HG03432 (cell line): Measurements from ENCODE around the gene USP35.

ENCODE experiments used
- ATAC-seq: cut with Tn5 transposase; IDR thresholded peaks from one replicate; pipeline ENCODE4 v1.9.1; 2021; ENCODE audit warnings: mild to moderate bottlenecking, moderate library complexity; ENCODE audit not compliant: unreplicated experiment

USP35 gene, protein sequence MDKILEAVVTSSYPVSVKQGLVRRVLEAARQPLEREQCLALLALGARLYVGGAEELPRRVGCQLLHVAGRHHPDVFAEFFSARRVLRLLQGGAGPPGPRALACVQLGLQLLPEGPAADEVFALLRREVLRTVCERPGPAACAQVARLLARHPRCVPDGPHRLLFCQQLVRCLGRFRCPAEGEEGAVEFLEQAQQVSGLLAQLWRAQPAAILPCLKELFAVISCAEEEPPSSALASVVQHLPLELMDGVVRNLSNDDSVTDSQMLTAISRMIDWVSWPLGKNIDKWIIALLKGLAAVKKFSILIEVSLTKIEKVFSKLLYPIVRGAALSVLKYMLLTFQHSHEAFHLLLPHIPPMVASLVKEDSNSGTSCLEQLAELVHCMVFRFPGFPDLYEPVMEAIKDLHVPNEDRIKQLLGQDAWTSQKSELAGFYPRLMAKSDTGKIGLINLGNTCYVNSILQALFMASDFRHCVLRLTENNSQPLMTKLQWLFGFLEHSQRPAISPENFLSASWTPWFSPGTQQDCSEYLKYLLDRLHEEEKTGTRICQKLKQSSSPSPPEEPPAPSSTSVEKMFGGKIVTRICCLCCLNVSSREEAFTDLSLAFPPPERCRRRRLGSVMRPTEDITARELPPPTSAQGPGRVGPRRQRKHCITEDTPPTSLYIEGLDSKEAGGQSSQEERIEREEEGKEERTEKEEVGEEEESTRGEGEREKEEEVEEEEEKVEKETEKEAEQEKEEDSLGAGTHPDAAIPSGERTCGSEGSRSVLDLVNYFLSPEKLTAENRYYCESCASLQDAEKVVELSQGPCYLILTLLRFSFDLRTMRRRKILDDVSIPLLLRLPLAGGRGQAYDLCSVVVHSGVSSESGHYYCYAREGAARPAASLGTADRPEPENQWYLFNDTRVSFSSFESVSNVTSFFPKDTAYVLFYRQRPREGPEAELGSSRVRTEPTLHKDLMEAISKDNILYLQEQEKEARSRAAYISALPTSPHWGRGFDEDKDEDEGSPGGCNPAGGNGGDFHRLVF

DNA sequence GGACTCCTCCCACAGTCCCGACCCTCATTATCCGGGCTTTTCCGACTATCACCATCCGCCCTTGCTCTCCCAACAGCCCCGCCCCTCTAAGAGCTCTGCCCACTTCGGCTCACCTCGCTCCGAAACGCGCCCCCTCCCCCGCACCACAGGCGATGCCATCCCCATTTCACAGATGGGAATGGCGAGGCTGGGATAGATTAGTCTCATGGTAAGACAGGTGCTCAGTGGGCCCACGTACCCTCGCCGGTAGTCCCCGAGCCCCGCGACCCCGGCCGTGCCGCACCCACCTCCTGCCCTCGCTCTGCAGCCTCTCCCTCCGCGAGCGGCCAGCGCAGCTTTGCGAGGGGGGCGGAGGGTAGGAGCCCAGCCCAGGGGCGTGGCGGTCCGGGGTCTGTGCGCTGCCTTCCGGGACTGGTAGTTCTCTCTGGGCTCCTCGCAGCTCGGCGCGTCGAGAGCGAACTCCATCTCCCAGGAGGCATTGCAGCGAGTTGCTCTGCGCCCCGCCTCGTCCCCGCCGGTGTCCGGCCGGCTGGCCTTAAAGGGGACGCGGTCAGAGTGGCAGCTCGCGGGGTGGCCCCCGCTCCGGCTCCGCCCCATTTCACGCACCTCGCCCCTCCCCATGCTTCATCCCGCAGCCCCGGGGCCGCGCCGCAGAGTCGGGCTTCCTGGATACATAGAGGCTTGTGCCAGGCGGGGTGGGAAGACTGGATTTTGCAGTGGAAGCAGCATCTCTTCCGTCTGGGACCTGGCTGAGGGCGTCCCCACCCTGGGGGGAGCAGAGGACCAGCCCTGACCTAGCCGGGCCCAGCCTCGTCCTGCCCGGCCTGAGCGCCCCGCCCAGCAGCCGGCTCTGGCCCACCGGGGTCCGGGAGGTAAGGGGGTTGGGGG is at the start of gene USP35, which contains the start of gene KCTD21:
USP35 (plus strand) TSS at position 634 of the 888 bp plus-strand sequence. CDS start 7,327 bp downstream, outside the sequence.
KCTD21 (minus strand) TSS at position 341 of the 888 bp plus-strand sequence. CDS start 14,072 bp downstream, outside the sequence.
- peak; percentile 97 for ATAC-seq

DNA sequence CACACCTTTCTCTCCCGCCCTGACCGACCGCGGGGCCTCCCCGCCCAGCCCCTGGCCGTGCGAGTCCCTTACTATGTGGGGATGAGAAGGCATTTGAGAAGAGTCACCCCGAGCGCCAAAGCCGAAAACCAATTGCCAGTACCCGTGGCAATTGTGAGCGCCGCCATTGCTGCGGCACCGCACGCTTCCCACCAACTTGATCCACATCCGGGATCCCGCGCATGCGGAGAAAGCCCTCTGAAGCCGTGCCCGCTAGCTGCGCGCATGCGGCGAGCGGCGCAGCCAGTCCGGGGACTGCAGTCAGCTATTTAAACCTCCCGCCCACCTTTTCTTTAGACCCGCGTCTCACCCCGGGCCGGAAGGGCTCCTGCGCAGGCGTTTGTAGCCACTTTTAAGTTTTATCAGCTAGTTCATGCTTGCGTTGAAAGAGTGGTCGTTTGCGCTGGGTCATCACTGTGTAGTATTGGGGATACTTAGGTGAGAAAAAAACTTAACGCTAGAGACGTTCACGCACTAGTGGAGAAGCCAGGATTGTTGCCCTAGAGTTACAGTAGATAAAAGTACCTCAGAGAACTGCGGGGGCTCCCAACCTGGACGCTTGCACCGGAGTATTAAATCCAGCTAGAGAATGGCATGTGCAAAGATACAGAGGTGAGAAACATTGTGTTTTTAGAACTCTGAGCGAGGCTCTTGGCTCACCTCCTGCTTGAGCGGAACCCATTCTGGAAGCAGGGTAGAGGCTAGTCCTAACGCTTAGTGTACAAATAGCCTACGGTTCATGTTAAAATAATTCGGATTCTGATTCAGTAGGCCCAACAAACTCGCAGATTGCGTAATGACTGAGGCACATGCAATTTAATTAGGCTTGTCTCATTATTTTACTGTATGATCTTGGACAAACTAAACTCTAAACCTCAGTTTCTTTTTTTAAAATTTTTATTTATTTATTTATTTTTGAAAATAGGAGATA is 49.0 kb upstream of the USP35 start, which contains the start of gene ALG8:
ALG8 (minus strand) TSS at position 205 of the 970 bp plus-strand sequence; CDS start at position 167, 38 bp downstream.
- peak; percentile 97 for ATAC-seq

DNA sequence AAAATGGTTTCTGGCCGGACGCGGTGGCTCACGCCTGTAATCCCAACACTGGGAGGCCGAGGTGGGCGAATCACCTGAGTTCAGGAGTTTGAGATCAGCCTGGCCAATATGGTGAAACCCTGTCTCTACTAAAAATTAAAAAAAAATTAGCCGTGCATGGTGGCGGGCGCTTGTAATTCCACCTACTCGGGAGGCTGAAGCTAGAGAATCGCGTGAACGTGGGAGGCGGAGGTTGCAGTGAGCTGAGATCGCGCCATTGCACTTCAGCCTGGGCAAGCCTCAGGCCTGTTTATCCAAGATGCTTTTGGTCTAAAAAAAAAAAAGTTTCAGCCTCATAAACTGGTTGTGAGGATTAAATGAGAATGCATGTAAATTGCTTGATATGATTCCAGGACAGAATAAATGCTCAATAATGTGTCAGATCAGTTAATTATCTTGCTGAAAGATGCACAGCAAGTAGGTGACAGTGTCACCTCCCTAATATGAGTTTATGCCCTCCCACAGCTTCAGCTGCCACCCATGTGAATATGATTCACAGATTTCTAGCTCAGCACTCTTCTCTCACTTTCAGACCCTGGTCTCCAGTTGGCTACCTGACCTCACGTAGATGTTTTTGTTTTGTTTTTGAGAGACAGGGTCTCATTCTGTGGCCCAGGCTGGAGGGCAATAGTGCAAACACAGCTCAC is 48.2 kb upstream of the USP35 start:
- ATAC-seq, result no peak

DNA sequence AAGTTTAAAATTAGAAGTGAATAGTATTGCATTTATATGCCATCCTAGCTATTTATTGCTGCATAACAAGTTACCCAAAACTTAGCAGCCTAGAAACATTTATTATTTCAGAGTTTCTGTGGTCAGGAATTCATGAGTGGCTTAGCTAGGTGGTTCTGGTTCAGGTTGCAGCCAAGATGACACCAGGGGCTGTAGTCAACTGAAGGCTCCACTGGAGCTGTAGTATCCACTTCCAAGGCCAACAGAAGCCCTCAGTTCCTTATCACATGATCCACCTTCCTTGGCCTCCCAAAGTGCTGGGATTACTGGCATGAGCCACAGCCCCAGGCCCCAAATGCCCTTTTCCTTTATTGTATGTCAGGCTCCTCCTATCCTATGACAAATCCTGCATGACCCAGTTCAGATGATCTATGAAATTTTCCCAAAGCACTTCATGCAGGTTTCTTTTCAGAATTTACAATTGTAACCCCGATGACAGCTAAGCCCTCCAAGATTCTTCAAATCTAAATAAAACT is 43.2 kb upstream of the USP35 start:
- no peak for ATAC-seq

DNA sequence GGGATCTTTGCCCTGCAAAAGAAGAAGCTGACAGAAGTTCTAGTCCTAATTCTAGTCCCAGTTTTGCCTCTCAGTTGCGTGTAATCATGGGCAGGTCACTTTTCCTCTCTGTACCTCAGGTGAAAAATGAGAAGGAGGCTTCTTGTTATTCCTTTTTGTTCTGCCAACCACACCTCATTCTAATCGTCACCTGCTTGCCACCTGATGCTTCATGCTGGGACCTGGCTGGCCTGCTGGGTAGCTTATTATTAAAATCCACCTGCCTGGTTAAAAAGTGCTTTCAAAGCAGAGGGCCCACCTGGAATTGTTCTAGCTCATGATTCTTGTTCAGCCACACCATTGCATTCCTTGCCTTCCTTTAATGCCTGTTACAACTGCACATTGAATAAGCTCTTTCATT is 40.9 kb upstream of the USP35 start:
- ATAC-seq, result no peak

DNA sequence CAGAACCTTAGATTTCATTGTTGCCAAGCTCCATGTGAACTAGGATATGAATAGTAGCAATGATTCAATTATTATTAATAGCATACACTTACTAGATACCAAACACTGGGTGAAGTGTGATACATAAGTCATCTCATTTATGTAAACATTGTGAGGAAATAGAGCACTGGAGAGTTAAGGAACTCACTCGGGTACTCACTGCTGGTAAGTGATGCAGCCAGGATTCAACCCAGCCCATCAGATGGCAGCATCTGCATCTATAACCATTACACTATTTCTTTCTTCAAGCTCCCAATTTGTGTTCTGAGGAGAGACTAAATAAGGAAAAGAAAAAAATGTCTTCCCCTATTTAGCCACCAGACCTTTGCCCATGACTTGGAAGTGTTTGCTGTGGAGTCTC is 39.1 kb upstream of the USP35 start:
- ATAC-seq, result no peak

DNA sequence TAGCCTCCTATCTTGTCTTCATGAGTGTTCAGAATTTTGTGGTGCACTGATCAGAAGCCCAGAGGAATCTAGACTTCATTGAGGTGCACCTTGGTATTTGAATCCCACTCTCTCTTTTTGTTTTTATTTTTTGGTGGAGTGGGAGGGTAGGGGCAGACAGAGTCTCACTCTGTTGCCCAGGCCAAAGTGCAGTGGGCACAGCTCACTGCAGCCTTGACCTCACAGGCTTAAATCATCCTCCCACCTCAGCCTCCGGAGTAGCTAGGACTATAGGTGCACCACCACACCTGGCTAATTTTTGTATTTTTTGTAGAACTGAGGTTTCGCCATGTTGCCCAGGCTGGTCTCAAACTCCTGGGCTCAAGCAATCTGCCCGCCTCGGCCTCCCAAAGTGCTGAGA is 38.4 kb upstream of the USP35 start:
- no peak for ATAC-seq

DNA sequence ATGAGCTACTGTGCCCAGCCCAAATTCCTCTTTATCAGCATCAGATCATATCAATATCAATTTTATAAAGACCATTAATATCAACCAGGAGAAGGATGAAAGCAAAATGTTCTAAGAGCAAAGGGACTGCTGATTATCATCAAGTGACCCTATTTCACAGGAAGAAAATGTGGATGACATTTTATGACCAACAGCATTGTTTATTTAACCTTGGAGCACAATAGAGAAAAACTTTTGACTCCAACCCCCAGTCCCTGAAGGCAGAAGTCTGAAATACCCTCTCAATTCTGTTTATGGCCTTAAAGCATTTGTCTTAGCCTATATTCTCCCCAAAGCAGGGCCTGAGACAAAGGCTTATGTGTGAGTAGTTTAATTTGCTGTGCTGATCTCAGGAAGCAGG is 38.0 kb upstream of the USP35 start:
- no peak for ATAC-seq

DNA sequence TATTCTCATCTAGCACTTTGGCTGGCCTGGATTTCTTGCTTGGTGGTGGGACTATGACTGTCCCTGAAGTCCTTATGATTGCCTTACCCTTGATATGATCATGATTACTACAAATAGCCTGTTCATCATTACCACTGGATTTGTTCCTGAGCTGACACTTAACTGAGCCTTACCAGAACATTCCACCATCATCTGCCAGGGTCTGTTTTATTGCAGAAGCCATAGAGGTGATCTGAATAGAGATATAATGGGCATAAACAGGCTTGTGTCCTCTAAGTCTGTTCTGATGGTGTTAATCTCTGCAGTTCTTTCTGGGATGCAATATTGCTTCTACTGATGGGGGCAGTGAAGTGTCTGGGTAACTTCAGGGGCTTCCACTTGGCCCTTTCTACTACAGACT is 36.9 kb upstream of the USP35 start:
- no peak for ATAC-seq

DNA sequence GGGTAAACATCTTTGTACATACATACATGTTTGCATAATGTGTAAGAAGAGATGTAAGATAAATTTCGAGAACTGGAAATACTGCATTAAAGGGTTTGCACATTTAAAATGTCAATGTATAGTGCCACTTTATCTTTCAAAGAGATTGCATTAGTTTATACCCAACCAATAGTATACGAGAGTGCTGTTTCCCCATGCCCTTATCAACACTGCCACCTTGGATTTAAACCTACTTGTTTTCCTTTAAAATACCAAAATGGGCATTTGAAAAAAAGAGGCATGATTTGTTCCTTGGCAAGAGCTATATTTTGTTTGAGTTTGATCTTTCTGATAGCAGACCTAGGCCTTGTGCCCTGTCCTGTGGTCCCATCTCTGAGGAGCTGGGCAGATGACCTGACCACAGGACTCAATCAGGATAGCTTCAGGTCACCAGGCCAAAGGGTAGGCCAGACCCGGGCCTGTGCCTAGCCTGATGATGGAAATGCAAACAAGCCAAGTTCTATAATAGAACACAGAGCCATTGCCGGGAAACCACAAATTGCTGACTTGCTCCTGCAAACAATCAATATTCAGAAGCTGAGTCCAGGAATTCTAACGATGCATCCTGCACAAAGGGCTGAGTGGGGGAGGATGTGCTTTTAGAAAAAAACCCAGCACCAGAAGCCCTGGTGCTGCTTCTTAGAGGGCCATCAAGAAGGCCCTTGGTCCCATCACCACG is 32.4 kb upstream of the USP35 start:
- no peak for ATAC-seq

DNA sequence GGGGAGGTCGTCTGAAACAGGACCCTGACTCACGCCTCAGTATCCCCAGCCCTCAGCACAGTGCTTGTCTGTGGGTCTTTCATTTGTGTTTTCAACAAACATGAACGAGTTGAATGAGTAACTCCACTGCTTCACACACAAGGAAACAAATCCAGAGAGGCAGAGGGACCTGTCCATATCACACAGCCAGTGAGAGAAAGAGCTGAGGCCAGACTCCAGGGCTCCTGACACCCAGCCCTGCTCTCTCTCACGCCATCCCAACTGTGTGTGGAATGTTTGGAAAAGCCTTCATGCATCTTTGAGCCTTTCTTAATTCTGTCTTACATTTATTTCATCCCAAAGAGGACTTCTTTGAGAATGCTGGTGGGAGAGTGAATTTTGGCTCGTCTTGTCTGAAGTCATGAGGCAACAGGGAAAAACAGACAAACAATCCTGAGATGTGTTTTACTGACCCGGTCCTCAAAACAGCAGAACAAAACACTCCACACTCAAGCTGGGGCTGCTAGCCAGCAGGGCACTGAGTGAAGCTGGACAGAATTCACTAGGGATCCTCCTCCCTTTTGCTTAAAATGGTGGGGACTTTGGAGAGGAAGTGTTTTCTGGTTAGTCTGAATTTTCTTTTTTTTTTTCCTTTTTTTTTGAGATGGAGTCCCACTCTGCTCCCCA is 29.6 kb upstream of the USP35 start:
- ATAC-seq, result no peak

DNA sequence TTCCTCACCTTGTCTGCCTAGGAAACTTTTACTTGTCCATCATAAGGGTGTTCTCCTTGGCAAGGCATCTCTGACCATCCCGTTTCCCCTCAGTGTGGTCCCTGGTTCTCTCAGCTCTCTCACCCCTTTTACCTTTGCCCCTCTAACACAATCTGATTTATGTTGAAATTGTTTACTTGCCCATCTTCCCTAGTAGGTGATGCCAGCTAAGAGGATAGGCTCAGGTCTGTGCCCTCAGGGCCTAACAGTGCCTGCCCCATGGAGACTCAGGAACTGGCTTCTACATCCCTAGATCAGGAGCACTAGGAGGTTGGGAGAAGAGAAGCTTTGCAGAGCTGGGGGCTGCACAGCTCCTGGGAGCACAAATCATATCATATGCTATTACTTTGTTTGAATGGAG is 28.2 kb upstream of the USP35 start:
- ATAC-seq, result no peak

DNA sequence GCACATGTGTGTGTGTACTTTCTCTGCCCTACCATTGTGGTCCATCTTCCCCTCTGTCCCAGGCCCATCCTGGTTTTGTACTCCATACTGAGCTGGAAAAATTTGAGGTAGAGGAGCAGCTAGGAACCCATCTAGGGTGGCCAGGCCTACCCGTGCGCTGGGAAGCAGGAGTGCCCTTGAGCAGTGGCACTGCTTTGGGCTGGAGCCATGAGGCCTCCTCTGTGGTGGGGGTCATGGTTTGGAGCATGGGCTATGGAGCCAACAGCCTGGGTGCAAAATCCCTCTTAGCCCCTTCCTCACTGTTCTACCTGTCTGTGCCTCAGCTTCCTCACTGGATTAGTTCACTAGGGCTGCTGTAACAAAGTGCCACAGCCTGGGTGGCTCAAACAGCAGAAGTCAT is 27.4 kb upstream of the USP35 start:
- no peak for ATAC-seq

DNA sequence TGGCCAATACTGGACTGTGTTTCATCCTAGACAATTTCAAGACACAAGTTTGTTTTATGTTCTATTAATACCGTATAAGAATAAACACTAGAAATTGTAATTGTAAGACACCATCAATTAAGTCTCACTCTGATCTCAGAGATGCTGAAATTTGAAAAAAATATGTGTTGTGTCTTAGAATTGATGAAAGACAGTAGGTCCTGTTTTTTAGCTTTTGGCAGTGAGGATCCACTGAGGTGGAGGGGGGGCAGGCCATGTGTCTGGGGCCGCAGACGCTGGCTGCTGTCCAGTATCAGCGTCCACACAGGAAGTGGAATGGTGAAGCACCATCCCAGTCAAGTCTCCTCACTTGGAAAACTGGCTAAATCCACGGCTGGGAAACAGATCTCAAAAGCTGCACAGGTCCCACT is 26.8 kb upstream of the USP35 start:
- ATAC-seq, result no peak

DNA sequence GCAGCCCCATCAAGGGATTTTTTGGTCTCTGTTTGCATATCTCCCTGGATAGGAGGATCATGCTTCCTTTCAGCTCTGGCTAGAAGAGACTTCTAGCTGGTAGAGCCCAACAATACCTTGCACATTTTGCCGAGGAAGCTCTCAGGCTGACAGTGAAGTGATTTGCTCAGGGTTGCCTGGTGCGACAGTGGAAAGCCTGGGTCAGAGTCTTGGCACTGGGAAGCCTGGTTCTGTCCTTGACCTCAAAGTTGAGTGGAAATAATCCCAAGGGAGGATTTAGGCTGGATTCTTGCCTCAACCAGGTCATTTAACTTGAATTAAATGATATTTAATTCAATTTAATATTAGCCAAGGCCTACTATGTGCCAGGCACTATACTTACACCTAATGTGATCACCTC is 24.9 kb upstream of the USP35 start:
- ATAC-seq, result no peak

DNA sequence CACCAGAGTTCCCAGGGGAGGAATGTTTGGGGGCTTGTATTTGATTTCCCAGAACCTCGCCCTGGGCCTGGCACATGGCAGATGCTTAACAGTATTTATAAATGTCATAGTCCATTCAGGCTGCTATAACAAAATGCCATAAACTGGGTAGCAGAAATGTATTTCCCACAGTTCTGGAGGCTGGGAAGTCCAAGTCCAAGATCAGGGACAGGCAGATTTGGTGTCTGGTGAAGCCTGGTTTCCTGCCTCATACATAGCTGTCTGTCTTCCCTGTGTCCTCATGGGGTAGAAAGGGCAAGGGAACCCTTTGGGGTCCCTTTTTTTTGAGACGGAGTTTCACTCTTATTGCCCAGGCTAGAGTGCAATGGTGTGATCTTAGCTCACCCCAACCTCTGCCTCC is 24.2 kb upstream of the USP35 start:
- no peak for ATAC-seq

DNA sequence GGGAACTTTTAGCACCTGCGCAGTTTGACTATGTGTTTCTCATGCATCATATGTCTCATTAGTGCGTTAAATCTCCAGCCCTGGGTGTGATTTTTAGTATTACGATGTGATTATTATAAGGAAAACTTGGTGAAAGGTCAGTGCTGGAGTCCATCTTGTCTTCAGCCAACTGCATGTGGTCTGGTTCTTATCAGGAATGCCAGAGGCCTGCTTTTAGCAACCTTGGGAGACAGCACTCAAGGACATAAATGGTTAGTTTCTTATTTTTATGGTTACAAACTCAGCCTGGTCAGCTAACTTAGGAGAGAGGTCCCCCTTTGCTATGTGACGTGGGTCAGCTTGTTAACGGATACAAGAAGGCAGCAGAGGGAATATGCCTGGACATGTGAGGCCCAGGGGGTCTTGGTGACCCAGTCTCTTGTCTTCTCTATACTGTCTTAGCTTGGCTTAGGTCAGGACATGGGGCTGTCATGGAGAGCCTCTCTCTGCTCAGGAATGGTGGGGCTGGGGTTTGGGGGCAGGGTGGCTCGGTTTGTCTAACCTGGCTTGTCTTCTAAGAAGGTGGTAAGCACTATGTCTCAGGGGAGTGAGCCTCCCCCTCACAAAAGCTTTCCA is 21.8 kb upstream of the USP35 start:
- ATAC-seq, result no peak
